Measurements from ENCODE around the gene PLEKHG3. TPM values are rescaled to one million over a fixed set of nuclear protein-coding genes. Genes with fewer than 3 reads are reported as not detected.

Gene PLEKHG3
- total and polyA plus RNA-seq, 2 experiments from 2014 or later = 23.0 to 83.1 TPM

- TF ChIP-seq EZH2 (IDR thresholded peaks at IDR 0.05; ENCODE audit: low read depth, unreplicated experiment) (no peak), ZNF462 (CRISPR knock-in tag; IDR thresholded peaks at IDR 0.05) (no peak), REST (IDR thresholded peaks at IDR 0.05; ENCODE audit: unreplicated experiment) (no peak), CTCF (conservative IDR thresholded peaks at IDR 0.05; ENCODE audit: low read depth in 2 of 2) (no peak), POLR2AphosphoS5 (IDR thresholded peaks at IDR 0.05; ENCODE audit: low read depth) (no peak), ZNF114 (CRISPR knock-in tag; IDR thresholded peaks at IDR 0.05) (no peak), NANOG (IDR thresholded peaks at IDR 0.05; ENCODE audit: borderline replicate concordance) (no peak), CREB1 (CRISPR knock-in tag; IDR thresholded peaks at IDR 0.05; ENCODE audit: low read depth) (no peak), ETS1 (IDR thresholded peaks at IDR 0.05) (no peak)
- H3K27me3 Mint-ChIP-seq (ENCODE audit: insufficient read depth, low read depth, poor library complexity) = peaks cover 9% of the 10 kb centered on the region
- peaks cover 58% of the 10 kb centered on the region for H3K4me1 ChIP-seq (ENCODE audit: insufficient read depth)
- H3F3A ChIP-seq (replicated peaks; ENCODE audit: low read depth) = peaks cover 25% of the 10 kb centered on the region; the same call in 1 of the 2 replicates
- no peaks in the 10 kb centered on the region for H3K9me3 Mint-ChIP-seq
- DNase-seq (ENCODE audit: low spot score) (no peak), ATAC-seq (no peak)
- H3K9me2 ChIP-seq (ENCODE audit: insufficient read depth) = no peaks in the 10 kb centered on the region
- no peak overlapping the region; the same call in 1 of the 2 replicates for H3K27ac Mint-ChIP-seq
- H3K4me3 ChIP-seq = no peak overlapping the region
- peaks cover 60% of the 10 kb centered on the region for H3K4me1 Mint-ChIP-seq
- H3K79me2 ChIP-seq (replicated peaks; ENCODE audit: insufficient read depth) = peaks cover 9% of the 10 kb centered on the region
- H3K27ac ChIP-seq (ENCODE audit: low read depth) = peak overlapping the region; percentile 85; the same call in 1 of the 2 replicates
- no peaks in the 10 kb centered on the region for H3K36me3 ChIP-seq (ENCODE audit: insufficient read depth)
- peaks cover under 1% of the 10 kb centered on the region; the same call in 1 of the 2 replicates for H3K27me3 ChIP-seq (ENCODE audit: insufficient read depth)
- no peak overlapping the region; the same call in 2 of the 3 replicates for H3K4me3 Mint-ChIP-seq
- no peaks in the 10 kb centered on the region for H4K20me1 ChIP-seq (replicated peaks; ENCODE audit: insufficient read depth)
- H3K36me3 Mint-ChIP-seq (ENCODE audit: low read depth) = no peaks in the 10 kb centered on the region
- peak overlapping the region; percentile 95; the same call in 1 of the 2 replicates for H3K4me2 ChIP-seq
- no peak overlapping the region for H2AFZ ChIP-seq
These were observed 3.9 kb upstream of the PLEKHG3 start for GRCh38 chr14:64700290-64700689.
